ENCODE results near the gene HHAT. TPM values are rescaled to one million over a fixed set of nuclear protein-coding genes. Genes with fewer than 3 reads are reported as not detected.

HHAT gene
- total and polyA plus RNA-seq, 9 of the 15 experiments (the other 6 are each of a cell fraction or from before 2014, with no cell fraction given), result 0.07 to 0.16 (median 0.13) TPM; not detected in 1

DNA sequence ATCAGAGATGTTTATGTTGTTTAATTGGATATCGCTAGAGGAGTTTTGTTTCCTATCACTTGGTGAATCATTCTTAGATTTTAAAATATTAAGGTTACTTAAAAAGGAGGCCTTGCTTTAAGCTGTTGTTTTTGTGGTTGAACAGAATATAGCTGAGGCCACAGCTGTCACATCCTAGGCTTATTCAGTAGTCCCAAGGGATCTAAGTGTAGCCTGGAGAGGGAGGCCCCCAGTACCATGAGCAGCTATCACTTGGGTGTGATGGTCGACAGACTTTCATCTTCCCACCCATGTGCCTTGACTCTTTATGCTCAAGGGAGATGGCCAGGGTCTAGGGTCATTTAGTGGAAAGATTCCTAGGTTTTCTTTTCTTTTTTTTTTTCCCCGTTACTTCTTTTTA, 278.7 kb downstream of the HHAT start:
- Histone ChIP-seq H3K9me3 (replicated peaks; ENCODE audit: control insufficient read depth, insufficient read depth, low read depth, low read length) (no peaks in the 10 kb centered on the region), H4K20me1 (replicated peaks; ENCODE audit: control insufficient read depth, insufficient read depth, low read length) (no peaks in the 10 kb centered on the region), H3K36me3 (ENCODE audit: control insufficient read depth, insufficient read depth, low read length) (no peaks in the 10 kb centered on the region), H3K4me1 (replicated peaks in 1 of 2; ENCODE audit: control insufficient read depth in 2 of 2, insufficient read depth in 2 of 2, low read length in 2 of 2) (no peaks in the 10 kb centered on the region), H3K4me3 (no peak overlapping the region), H3K4me2 (ENCODE audit: insufficient read depth, low read length) (no peak overlapping the region), H3K9me1 (ENCODE audit: control insufficient read depth, insufficient read depth, low read length) (no peaks in the 10 kb centered on the region), H3K27ac (ENCODE audit: extremely low read depth, low read depth, low read length) (no peak overlapping the region), H2AFZ (ENCODE audit: low read depth, low read length) (no peak overlapping the region), H3K79me2 (ENCODE audit: control insufficient read depth, insufficient read depth, low read length) (no peaks in the 10 kb centered on the region), H3K9ac (ENCODE audit: insufficient read depth in 1 of 2, low read depth in 2 of 2, low read length in 2 of 2) (no peak overlapping the region), H3K27me3 (ENCODE audit: control insufficient read depth in 2 of 2, insufficient read depth in 2 of 2, low read length in 2 of 2) (peaks cover 0 to 4% of the 10 kb centered on the region in 2 experiments; a peak in 1 of 5 replicates)
- in situ Hi-C loops (cut with MboI), result no loop called here
- FAIRE-seq (no peak), DNase-seq (ENCODE audit: extremely low read depth in 1 of 4, low spot score in 3 of 4) (no peak), ATAC-seq (no peak)
- no peak for TF ChIP-seq RBM15 (IDR thresholded peaks at IDR 0.05; ENCODE audit: insufficient read depth, low read length)
- TF ChIP-seq, protein P1, sequence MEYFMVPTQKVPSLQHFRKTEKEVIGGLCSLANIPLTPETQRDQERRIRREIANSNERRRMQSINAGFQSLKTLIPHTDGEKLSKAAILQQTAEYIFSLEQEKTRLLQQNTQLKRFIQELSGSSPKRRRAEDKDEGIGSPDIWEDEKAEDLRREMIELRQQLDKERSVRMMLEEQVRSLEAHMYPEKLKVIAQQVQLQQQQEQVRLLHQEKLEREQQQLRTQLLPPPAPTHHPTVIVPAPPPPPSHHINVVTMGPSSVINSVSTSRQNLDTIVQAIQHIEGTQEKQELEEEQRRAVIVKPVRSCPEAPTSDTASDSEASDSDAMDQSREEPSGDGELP (CRISPR knock-in tag; IDR thresholded peaks at IDR 0.05; ENCODE audit: borderline replicate concordance), result no peak
- no peak for TF ChIP-seq IRF2 (CRISPR knock-in tag; IDR thresholded peaks at IDR 0.05)
- TF ChIP-seq, protein P2, sequence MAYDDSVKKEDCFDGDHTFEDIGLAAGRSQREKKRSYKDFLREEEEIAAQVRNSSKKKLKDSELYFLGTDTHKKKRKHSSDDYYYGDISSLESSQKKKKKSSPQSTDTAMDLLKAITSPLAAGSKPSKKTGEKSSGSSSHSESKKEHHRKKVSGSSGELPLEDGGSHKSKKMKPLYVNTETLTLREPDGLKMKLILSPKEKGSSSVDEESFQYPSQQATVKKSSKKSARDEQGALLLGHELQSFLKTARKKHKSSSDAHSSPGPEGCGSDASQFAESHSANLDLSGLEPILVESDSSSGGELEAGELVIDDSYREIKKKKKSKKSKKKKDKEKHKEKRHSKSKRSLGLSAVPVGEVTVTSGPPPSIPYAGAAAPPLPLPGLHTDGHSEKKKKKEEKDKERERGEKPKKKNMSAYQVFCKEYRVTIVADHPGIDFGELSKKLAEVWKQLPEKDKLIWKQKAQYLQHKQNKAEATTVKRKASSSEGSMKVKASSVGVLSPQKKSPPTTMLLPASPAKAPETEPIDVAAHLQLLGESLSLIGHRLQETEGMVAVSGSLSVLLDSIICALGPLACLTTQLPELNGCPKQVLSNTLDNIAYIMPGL (CRISPR knock-in tag; IDR thresholded peaks at IDR 0.05), result no peak
- TF ChIP-seq, protein P3, sequence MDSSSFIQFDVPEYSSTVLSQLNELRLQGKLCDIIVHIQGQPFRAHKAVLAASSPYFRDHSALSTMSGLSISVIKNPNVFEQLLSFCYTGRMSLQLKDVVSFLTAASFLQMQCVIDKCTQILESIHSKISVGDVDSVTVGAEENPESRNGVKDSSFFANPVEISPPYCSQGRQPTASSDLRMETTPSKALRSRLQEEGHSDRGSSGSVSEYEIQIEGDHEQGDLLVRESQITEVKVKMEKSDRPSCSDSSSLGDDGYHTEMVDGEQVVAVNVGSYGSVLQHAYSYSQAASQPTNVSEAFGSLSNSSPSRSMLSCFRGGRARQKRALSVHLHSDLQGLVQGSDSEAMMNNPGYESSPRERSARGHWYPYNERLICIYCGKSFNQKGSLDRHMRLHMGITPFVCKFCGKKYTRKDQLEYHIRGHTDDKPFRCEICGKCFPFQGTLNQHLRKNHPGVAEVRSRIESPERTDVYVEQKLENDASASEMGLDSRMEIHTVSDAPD (CRISPR knock-in tag; IDR thresholded peaks at IDR 0.05), result no peak
- no peak for TF ChIP-seq SMARCA4 (IDR thresholded peaks at IDR 0.05)
- BruUV-seq (replicated peaks), result no TSS peak
- intact Hi-C loops (cut with micrococcal nuclease), result no loop called here
- WGBS (ENCODE audit: insufficient coverage, low coverage, missing lambda C conversion rate), result 0% methylated on average over 3 of the region's 3 CpGs
- CTCF ChIA-PET (ENCODE audit: low intra/inter-chr PET ratio), result no interaction called here
- POLR2A ChIA-PET, result no interaction called here
